Transverse colon (tissue), 4 donors: ENCODE results near the gene OR6J1. TPM values are rescaled to one million over a fixed set of nuclear protein-coding genes. Genes with fewer than 3 reads are reported as not detected.

Experiments used
- DNase-seq: peaks from one replicate; pipeline ENCODE4 v3.0.0-alpha.2; 2019
- H3K27ac ChIP-seq, 4 donors: fragments of 200-600 bp; sonication (generic); 2 replicates each; pipeline ENCODE4 v1.5.1; 2016 to 2018; ENCODE audit warnings: inconsistent platforms in 4 of 4
- H3K27me3 ChIP-seq: fragments of 200-600 bp; sonication (generic); 2 replicates; pipeline ENCODE4 v1.5.1; 2017; ENCODE audit warnings: inconsistent platforms
- H3K36me3 ChIP-seq, 4 donors: fragments of 200-600 bp; sonication (generic); 2 replicates each; pipeline ENCODE4 v1.5.1; 2017 to 2019; ENCODE audit warnings: inconsistent platforms in 4 of 4
- H3K4me1 ChIP-seq, 4 donors: fragments of 200-600 bp; sonication (generic); 2 replicates each; pipeline ENCODE4 v1.5.1; 2017 to 2020; ENCODE audit warnings: inconsistent platforms in 4 of 4
- H3K4me3 ChIP-seq, 4 donors: fragments of 200-600 bp; sonication (generic); 1 replicate in 1 of 4; 2 replicates in 3 of 4; pipeline versions ENCODE4 v1.5.1 to v1.6.1; 2017 to 2019; ENCODE audit warnings: inconsistent platforms in 4 of 4
- H3K9me3 ChIP-seq, 2 donors: fragments of 200-600 bp; sonication (generic); 2 replicates each; pipeline ENCODE4 v1.5.1; 2017 to 2019; ENCODE audit warnings: inconsistent platforms in 2 of 2
- CTCF ChIP-seq, 5 experiments: fragments of 200-600 bp in 3 of 5; fragments of 450-650 bp in 2 of 5; sonication (generic) in 3 of 5; IDR thresholded peaks; 1 replicate in 2 of 5; 2 replicates in 3 of 5; pipeline ENCODE4 v1.5.1; 2016 to 2017; ENCODE audit warnings: antibody characterized with exemption in 5 of 5, inconsistent platforms in 3 of 5, mild to moderate bottlenecking in 2 of 5, moderate library complexity in 1 of 5
- EP300 ChIP-seq: sonication (generic); formaldehyde crosslinking; IDR thresholded peaks from one replicate; pipeline ENCODE4 v1.6.1; 2017; ENCODE audit warnings: antibody characterized with exemption, low read depth
- POLR2A ChIP-seq: fragments of 450-650 bp; IDR thresholded peaks from one replicate; pipeline ENCODE4 v1.6.1; 2016; ENCODE audit warnings: antibody characterized with exemption, mild to moderate bottlenecking, moderate library complexity
- POLR2AphosphoS5 ChIP-seq, 3 donors: sonication (generic); formaldehyde crosslinking; IDR thresholded peaks; one replicate each; pipeline ENCODE4 v1.6.1; 2016; ENCODE audit warnings: antibody characterized with exemption in 3 of 3
- WGBS, 2 donors: methylation state at CpG; one replicate each; pipeline ENCODE4 v1.1.5; 2018; ENCODE audit warnings: low coverage in 1 of 2; 5-methylcytosine and 5-hydroxymethylcytosine counted together
- in situ Hi-C, 4 donors: fragments of 200-750 bp; cut with MboI; loops; one replicate each; pipeline versions ENCODE4 v1.15.0 to v1.15.1; 2017; ENCODE audit warnings: low sequenced_read_pairs in 3 of 4, low pct_ligation_motif_present in 1 of 4, low pct_unique_long_range_greater_than_20kb in 1 of 4
- intact Hi-C: fragments of 100-400 bp; cut with DNase I; formaldehyde crosslinking; loops from one replicate; pipeline ENCODE4 v1.15.1; 2023; ENCODE audit warnings: low total_unique reads
- total RNA-seq, 4 donors: library from RNA; depleted of rRNA; stranded (reverse); fragments of >200 nt; gene quantifications; one replicate each; pipeline ENCODE4 v1.1.0, GENCODE V29; 2016

Gene OR6J1
- total RNA-seq, 4 donors from 2014 or later = not detected

GRCh38 chr14:22598896-22599244 is 45.3 kb downstream of the OR6J1 start:
- in situ Hi-C loops = loop anchor here in 1 of 4 donors (25.0 kb wide), 1 partner anchor 238 kb away; the partner anchor contains the start of genes MMP14 and MRPL52
- intact Hi-C loops = no loop called here

GRCh38 chr14:22598099-22598895 is 45.9 kb downstream of the OR6J1 start, which contains the start of gene ABHD4:
Gene ABHD4 (plus strand): TSS chr14:22598300. CDS start chr14:22598307, 7 bp downstream.
- in situ Hi-C loops (loop anchor here in 1 of 4 donors (25.0 kb wide), 1 partner anchor 239 kb away; the partner anchor contains the start of genes MMP14 and MRPL52), intact Hi-C loops (no loop called here)
- Histone ChIP-seq H3K27me3 (no peaks in the 10 kb centered on the region), H3K36me3 (peaks cover 0 to 13% (median 4%) of the 10 kb centered on the region in 4 donors), H3K4me3 (peak within 1 kb of the TSS; percentile 41 to 73 (median 66)), H3K4me1 (peaks cover 6 to 38% (median 19%) of the 10 kb centered on the region in 4 donors), H3K27ac (peak within 1 kb of the TSS; percentile 84 to 91 (median 90)), H3K9me3 (no peaks in the 10 kb centered on the region)
- TF ChIP-seq EP300 = no peak
- peak; percentile 90 for TF ChIP-seq POLR2A
- peak; percentile 91 to 94 (median 92) for TF ChIP-seq POLR2AphosphoS5 (IDR thresholded peaks at IDR 0.05)
- TF ChIP-seq CTCF (IDR thresholded peaks at IDR 0.05) = no peak
- 0 to 1% methylated on average over 3 to 48 of the region's 49 CpGs for WGBS, 2 donors
- DNase-seq = peak; percentile 89

More at GRCh38 chr14:22598896-22599244, 45.3 kb downstream of the OR6J1 start:
- H3K27me3 ChIP-seq = no peaks in the 10 kb centered on the region
- peak; percentile 60 for DNase-seq
- TF ChIP-seq POLR2A (no peak), POLR2AphosphoS5 (IDR thresholded peaks at IDR 0.05) (peak in 1 of 3 donors; percentile 12), CTCF (IDR thresholded peaks at IDR 0.05) (peak in 2 of 5 experiments; percentile 9 to 36)
- H3K9me3 ChIP-seq = no peaks in the 10 kb centered on the region
- peak overlapping the region; percentile 41 to 73 (median 66) for H3K4me3 ChIP-seq
- H3K27ac ChIP-seq = peak overlapping the region; percentile 84 to 91 (median 90)
- WGBS, 2 donors = 0 to 3% methylated on average over 1 to 5 of the region's 5 CpGs
- H3K4me1 ChIP-seq = peaks cover 6 to 32% (median 19%) of the 10 kb centered on the region in 4 donors
- H3K36me3 ChIP-seq = peaks cover 0 to 18% (median 7%) of the 10 kb centered on the region in 4 donors

GRCh38 chr14:22597771-22598098 is 46.4 kb downstream of the OR6J1 start:
- peaks cover 6 to 44% (median 19%) of the 10 kb centered on the region in 4 donors for H3K4me1 ChIP-seq
- intact Hi-C loops = no loop called here
- no peaks in the 10 kb centered on the region for H3K9me3 ChIP-seq
- H3K27me3 ChIP-seq = no peaks in the 10 kb centered on the region
- TF ChIP-seq CTCF (IDR thresholded peaks at IDR 0.05) (no peak), EP300 (no peak), POLR2AphosphoS5 (IDR thresholded peaks at IDR 0.05) (no peak), POLR2A (no peak)
- 10 to 22% methylated on average over 3 to 9 of the region's 9 CpGs for WGBS, 2 donors
- DNase-seq = no peak
- peaks cover 0 to 9% (median 4%) of the 10 kb centered on the region in 4 donors for H3K36me3 ChIP-seq
- in situ Hi-C loops = loop anchor here in 1 of 4 donors (25.0 kb wide), 1 partner anchor 240 kb away; the partner anchor contains the start of genes MMP14 and MRPL52
- H3K4me3 ChIP-seq = peak overlapping the region; percentile 41 to 73 (median 66)
- H3K27ac ChIP-seq = peak overlapping the region; percentile 84 to 91 (median 90)

- Histone ChIP-seq H3K9me3 (no peaks in the 10 kb centered on the region), H3K27ac (peak overlapping the region in 2 of 4 donors; percentile 88 to 91)
- TF ChIP-seq POLR2A = no peak
- TF ChIP-seq EP300 = no peak
- no peak for TF ChIP-seq CTCF (IDR thresholded peaks at IDR 0.05)
- no peak for TF ChIP-seq POLR2AphosphoS5 (IDR thresholded peaks at IDR 0.05)
Observed at GRCh38 chr14:22597265-22597664, 46.9 kb downstream of the OR6J1 start.

More at GRCh38 chr14:22597265-22597664, 46.9 kb downstream of the OR6J1 start:
- Histone ChIP-seq H3K36me3 (peaks cover 0 to 7% (median 3%) of the 10 kb centered on the region in 4 donors), H3K4me1 (peaks cover 6 to 44% (median 19%) of the 10 kb centered on the region in 4 donors), H3K27me3 (no peaks in the 10 kb centered on the region), H3K4me3 (peak overlapping the region in 1 of 4 donors; percentile 64)
- intact Hi-C loops (no loop called here), in situ Hi-C loops (loop anchor here in 1 of 4 donors (25.0 kb wide), 1 partner anchor 240 kb away; the partner anchor contains the start of genes MMP14 and MRPL52)
- DNase-seq = no peak
- WGBS, 2 donors = 84% methylated on average over 6 of the region's 6 CpGs; no CpG with 5 or more reads in 1 of the 2 donors
